HEK293 (cell line): ENCODE measurements around the gene FOXP1.

Experiments
- KLF9 ChIP-seq: fragments of 450-650 bp; formaldehyde crosslinking; IDR thresholded peaks from 2 replicates; pipeline ENCODE4 v1.5.1; 2016; ENCODE audit warnings: missing biosample characterization, missing genetic modification characterization, low read depth
- PBX3 ChIP-seq: sonication (generic); formaldehyde crosslinking; IDR thresholded peaks from 2 replicates; pipeline ENCODE4 v1.8.1; 2022; ENCODE audit warnings: mild to moderate bottlenecking, moderate library complexity, missing genetic modification reagents
- PRDM2 ChIP-seq: fragments of 450-650 bp; formaldehyde crosslinking; IDR thresholded peaks from 2 replicates; pipeline ENCODE4 v1.5.1; 2016; ENCODE audit warnings: missing biosample characterization, missing genetic modification characterization, borderline replicate concordance
- TCF7L2 ChIP-seq: IDR thresholded peaks from 2 replicates; pipeline ENCODE4 v1.6.1; 2011; ENCODE audit warnings: low read depth, mild to moderate bottlenecking, inconsistent platforms, low read length, moderate library complexity, borderline replicate concordance
- ZBTB8A ChIP-seq: fragments of 450-650 bp; formaldehyde crosslinking; IDR thresholded peaks from 2 replicates; pipeline ENCODE4 v1.5.1; 2016; ENCODE audit warnings: missing biosample characterization, missing genetic modification characterization
- ZEB2 ChIP-seq: fragments of 450-650 bp; formaldehyde crosslinking; IDR thresholded peaks from 2 replicates; pipeline ENCODE4 v1.5.1; 2016; ENCODE audit warnings: missing biosample characterization, missing genetic modification characterization
- ZNF10 ChIP-seq: fragments of 450-650 bp; formaldehyde crosslinking; IDR thresholded peaks from 2 replicates; pipeline ENCODE4 v1.5.1; 2017; ENCODE audit warnings: missing biosample characterization, missing genetic modification characterization
- ZNF155 ChIP-seq: fragments of 450-650 bp; formaldehyde crosslinking; IDR thresholded peaks from 2 replicates; pipeline ENCODE4 v1.5.1; 2016; ENCODE audit warnings: missing biosample characterization, missing genetic modification characterization
- ZNF169 ChIP-seq: fragments of 450-650 bp; formaldehyde crosslinking; IDR thresholded peaks from 2 replicates; pipeline ENCODE4 v1.5.1; 2016; ENCODE audit warnings: missing biosample characterization, missing genetic modification characterization
- ZNF221 ChIP-seq: fragments of 450-650 bp; formaldehyde crosslinking; IDR thresholded peaks from 2 replicates; pipeline ENCODE4 v1.5.1; 2017; ENCODE audit warnings: missing biosample characterization, missing genetic modification characterization, borderline replicate concordance
- ZNF280D ChIP-seq: fragments of 450-650 bp; formaldehyde crosslinking; IDR thresholded peaks from 2 replicates; pipeline ENCODE4 v1.5.1; 2016; ENCODE audit warnings: missing biosample characterization, missing genetic modification characterization
- ZNF449 ChIP-seq: fragments of 450-650 bp; formaldehyde crosslinking; IDR thresholded peaks from 2 replicates; pipeline ENCODE4 v1.5.1; 2017; ENCODE audit warnings: missing biosample characterization, mild to moderate bottlenecking, missing genetic modification characterization, moderate library complexity
- ZNF488 ChIP-seq: fragments of 450-650 bp; formaldehyde crosslinking; IDR thresholded peaks from 2 replicates; pipeline ENCODE4 v1.5.1; 2016; ENCODE audit warnings: missing biosample characterization, missing genetic modification characterization
- ZNF544 ChIP-seq: fragments of 450-650 bp; formaldehyde crosslinking; IDR thresholded peaks from 2 replicates; pipeline ENCODE4 v1.5.0; 2017; ENCODE audit warnings: missing biosample characterization, missing genetic modification characterization
- ZNF571 ChIP-seq: fragments of 450-650 bp; formaldehyde crosslinking; IDR thresholded peaks from 2 replicates; pipeline ENCODE4 v1.5.0; 2017; ENCODE audit warnings: missing biosample characterization, missing genetic modification characterization
- ZNF701 ChIP-seq: fragments of 450-650 bp; formaldehyde crosslinking; IDR thresholded peaks from 2 replicates; pipeline ENCODE4 v1.5.1; 2016; ENCODE audit warnings: missing biosample characterization, missing genetic modification characterization
- ZNF704 ChIP-seq: fragments of 450-650 bp; formaldehyde crosslinking; IDR thresholded peaks from 2 replicates; pipeline ENCODE4 v1.5.1; 2016; ENCODE audit warnings: missing biosample characterization, missing genetic modification characterization
- ZNF843 ChIP-seq: fragments of 450-650 bp; formaldehyde crosslinking; IDR thresholded peaks from 2 replicates; pipeline ENCODE4 v1.5.1; 2016; ENCODE audit warnings: missing biosample characterization, missing genetic modification characterization
- TF ChIP-seq, protein P1 (sequence below): fragments of 450-650 bp; formaldehyde crosslinking; IDR thresholded peaks from 2 replicates; pipeline ENCODE4 v1.5.1; 2017; ENCODE audit warnings: missing biosample characterization, missing genetic modification characterization
- TF ChIP-seq, protein P2 (sequence below): fragments of 450-650 bp; formaldehyde crosslinking; IDR thresholded peaks from 2 replicates; pipeline ENCODE4 v1.5.1; 2016; ENCODE audit warnings: missing biosample characterization, missing genetic modification characterization

FOXP1 gene

GRCh38 chr3:71582612-71583565, 639 bp downstream of the FOXP1 start (continued):
- no peak; the same call in 1 of the 2 replicates for TF ChIP-seq PBX3 (CRISPR knock-in tag)
- TF ChIP-seq ZNF704 (tag by site-specific recombination) = no peak
- TF ChIP-seq PRDM2 (tag by site-specific recombination) = no peak
- TF ChIP-seq ZNF280D (tag by site-specific recombination) = no peak
- no peak for TF ChIP-seq ZNF10 (tag by site-specific recombination)
- TF ChIP-seq KLF9 (tag by site-specific recombination) = 0 out of 2 replicates have a peak, but pooled peaks have one; percentile 14
- TF ChIP-seq TCF7L2 = no peak
- TF ChIP-seq, protein P1, sequence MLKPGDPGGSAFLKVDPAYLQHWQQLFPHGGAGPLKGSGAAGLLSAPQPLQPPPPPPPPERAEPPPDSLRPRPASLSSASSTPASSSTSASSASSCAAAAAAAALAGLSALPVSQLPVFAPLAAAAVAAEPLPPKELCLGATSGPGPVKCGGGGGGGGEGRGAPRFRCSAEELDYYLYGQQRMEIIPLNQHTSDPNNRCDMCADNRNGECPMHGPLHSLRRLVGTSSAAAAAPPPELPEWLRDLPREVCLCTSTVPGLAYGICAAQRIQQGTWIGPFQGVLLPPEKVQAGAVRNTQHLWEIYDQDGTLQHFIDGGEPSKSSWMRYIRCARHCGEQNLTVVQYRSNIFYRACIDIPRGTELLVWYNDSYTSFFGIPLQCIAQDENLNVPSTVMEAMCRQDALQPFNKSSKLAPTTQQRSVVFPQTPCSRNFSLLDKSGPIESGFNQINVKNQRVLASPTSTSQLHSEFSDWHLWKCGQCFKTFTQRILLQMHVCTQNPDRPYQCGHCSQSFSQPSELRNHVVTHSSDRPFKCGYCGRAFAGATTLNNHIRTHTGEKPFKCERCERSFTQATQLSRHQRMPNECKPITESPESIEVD (tag by site-specific recombination) = no peak
- 0 out of 2 replicates have a peak, but pooled peaks have one; percentile 19 for TF ChIP-seq ZNF449 (tag by site-specific recombination)
- no peak for TF ChIP-seq ZNF701 (tag by site-specific recombination)
- no peak for TF ChIP-seq ZNF488 (tag by site-specific recombination)
- TF ChIP-seq ZBTB8A = no peak
- TF ChIP-seq ZNF571 (tag by site-specific recombination) = no peak
- TF ChIP-seq ZNF155 (tag by site-specific recombination) = no peak
- peak; percentile 85 for TF ChIP-seq ZEB2 (tag by site-specific recombination)
- no peak for TF ChIP-seq ZNF544 (tag by site-specific recombination)
- TF ChIP-seq, protein P2, sequence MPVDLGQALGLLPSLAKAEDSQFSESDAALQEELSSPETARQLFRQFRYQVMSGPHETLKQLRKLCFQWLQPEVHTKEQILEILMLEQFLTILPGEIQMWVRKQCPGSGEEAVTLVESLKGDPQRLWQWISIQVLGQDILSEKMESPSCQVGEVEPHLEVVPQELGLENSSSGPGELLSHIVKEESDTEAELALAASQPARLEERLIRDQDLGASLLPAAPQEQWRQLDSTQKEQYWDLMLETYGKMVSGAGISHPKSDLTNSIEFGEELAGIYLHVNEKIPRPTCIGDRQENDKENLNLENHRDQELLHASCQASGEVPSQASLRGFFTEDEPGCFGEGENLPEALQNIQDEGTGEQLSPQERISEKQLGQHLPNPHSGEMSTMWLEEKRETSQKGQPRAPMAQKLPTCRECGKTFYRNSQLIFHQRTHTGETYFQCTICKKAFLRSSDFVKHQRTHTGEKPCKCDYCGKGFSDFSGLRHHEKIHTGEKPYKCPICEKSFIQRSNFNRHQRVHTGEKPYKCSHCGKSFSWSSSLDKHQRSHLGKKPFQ (tag by site-specific recombination) = 0 out of 2 replicates have a peak, but pooled peaks have one; percentile 13
- TF ChIP-seq ZNF843 = no peak; the same call in 1 of the 2 replicates
- no peak for TF ChIP-seq ZNF221
- TF ChIP-seq ZNF169 = no peak
